HG02642 (cell line): ENCODE data around the gene DAAM2.

Experiments used
- ATAC-seq: cut with Tn5 transposase; IDR thresholded peaks from one replicate; pipeline ENCODE4 v1.9.1; 2021; ENCODE audit warnings: mild to moderate bottlenecking; ENCODE audit not compliant: unreplicated experiment, poor library complexity

DAAM2 gene

DNA sequence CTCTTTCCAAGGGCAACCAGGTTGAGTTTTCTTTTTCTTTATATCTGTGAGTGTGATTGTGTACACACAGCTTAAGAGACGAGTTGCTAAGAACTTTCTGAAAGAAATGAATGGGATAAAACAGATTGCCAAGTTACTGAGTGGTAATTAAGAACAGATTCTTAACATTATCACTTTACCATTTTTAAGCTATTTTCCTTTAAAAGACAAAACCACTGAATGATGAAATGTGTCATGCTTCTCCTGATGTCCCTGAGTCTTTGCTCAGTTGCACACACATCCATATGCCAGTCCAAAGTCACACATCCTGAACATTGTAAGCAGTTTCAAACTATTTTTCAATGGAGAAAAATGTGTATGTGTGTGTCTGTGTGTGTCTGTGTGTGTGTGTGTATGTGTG is 5.5 kb upstream of the DAAM2 start:
- ATAC-seq: no peak

GRCh38 chr6:39787322-39787721 is 4.9 kb upstream of the DAAM2 start:
- ATAC-seq: no peak

DNA sequence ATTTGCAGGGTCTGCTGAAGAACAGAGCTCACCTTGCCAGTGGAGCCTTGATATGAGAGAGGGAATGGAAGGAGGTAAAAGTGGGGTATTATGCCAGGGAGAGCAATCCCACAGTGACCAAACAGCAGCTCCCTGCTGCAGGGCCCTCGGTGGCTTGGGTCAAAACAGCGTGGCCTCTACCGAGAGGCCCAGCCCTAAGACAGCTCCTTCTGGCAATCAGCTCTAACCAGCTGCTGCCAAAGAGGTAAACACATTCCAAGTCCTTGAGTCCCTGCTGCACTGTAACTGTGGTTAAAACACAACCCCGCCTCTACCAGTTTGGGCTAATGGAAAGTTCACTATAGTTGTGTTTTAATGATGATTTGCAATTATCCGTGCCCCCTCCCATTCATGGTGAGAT is 1.4 kb upstream of the DAAM2 start:
- ATAC-seq: no peak

DNA sequence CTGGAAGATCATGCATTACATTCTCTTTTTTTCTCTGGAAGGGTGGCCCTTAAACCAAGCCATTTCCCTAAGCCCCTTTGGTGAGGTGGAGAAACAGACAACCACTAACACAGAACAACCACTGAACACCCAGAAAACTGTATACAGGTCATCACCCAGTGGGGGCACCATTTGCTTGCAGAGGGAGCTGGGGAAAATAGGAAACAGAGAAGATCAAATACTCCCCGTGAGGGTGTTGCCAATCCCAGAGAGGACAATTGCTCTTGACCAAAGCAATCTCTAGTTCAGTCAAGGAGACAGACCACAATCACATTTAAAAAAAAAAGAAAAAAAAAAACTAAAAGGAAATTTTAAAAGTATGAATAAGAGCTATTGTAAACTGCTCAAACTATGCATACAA is 865 bp upstream of the DAAM2 start:
- ATAC-seq: no peak

- ATAC-seq: no peak
Measured at GRCh38 chr6:39792540-39793450, 619 bp downstream of the DAAM2 start.

GRCh38 chr6:39793516-39793915 is 1.3 kb downstream of the DAAM2 start:
- no peak for ATAC-seq

GRCh38 chr6:39794231-39794630 is 2.1 kb downstream of the DAAM2 start:
- no peak for ATAC-seq

GRCh38 chr6:39797751-39798150 is 5.6 kb downstream of the DAAM2 start:
- no peak for ATAC-seq

DNA sequence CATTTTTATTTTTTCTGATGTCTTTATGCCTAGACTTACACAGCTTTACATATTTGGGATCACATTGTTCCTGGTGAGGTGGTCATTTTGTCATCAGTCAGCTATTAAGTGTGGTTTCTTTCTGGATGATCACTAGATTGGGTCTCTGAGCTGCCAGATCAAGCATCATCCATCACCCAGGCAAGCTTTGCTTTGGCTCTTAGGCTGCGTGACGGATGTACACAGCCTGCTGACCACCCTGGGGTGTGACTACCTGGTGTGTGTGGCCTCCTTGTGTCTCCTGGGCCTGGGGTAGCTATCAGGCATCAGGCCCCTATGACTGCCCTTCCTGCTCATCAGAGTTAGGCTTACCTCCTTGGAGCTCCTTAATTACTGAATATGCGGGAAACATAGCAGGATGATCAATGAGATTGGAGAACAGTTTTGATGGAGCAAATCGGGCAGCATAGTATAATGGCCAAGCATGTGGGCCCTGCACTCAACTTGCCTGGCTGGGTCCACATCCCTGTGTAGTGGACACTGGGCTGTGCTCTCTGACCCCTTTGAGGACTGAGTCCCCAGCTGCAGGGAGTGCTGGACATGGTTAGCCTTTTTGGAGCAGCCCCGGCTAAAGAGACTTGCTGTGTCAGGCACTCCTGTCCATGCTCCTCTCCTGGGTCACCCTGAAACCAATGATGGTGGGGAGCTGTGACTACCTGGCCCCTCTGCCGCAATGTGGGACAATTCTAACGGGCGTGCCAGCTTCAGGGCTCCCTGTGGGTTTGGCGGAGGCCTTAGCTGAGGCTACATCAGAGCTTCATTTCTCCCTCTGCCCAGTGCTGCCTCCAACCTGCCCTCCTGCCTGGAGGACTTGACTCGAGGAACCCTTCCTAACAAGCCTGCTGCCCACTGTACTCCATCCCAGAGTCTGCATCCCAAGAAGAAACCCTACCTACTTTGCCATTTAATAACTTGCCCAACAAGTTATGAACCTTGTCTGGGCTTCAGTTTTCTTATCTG is 8.2 kb downstream of the DAAM2 start:
- no peak for ATAC-seq

DNA sequence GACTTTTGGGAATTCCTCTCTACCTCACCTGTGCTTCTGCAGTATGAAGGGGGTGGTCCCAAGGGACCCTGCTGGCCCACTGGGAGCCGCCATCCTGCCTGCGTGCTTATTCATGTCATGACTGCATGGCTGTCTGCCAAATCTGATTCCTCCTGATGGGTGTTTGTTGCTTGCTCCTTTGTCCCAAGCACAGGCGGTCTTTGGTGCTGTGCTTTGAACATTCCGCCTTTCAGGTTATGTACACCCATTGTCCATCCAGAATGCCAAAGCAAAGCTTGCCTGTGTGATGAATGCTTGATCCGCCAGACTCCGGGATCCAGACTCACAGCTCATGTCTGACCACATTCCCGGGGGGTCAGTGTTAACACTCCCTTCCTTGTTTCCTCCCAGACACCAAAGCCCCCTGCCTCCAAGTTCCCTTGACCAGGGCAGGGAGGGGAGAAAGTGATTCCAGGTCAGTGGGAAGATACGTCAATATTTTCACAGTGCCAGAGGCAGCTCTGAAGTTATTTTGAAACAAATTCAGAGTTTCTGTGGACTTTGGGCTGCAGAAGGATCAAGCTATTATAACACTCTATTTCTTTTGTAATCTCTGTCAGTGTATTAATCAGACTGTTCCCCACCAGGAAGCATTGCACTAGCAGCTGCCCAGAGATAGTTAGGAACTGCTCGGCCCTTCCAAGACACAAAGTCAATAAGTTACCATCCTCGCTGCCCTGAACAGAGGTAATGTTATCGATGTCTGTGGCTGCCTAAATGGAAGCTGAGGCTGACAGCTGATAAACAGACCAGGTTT is 9.5 kb downstream of the DAAM2 start:
- no peak for ATAC-seq

DNA sequence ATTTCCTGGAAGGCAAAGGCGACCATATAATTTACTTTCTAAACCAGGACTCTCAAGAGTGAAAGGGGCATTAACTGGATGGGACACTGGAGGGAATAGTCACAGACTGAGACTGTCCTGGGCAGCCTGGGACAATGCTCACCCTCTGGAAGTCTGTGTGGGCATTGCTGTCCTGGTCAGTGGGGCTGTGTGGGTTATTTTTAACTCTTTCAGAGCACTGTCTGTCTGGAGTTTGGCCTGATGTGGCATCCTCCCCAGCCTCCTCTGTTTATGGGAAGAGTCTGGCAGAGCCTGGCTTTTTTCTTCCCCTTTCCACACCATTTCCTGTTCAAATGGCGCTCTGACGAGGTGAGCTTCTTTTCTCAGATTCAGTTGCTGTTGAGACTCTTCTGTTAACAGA is 11.7 kb downstream of the DAAM2 start:
- ATAC-seq: no peak

GRCh38 chr6:39804466-39805065 is 12.4 kb downstream of the DAAM2 start:
- ATAC-seq: no peak

GRCh38 chr6:39806278-39806677 is 14.1 kb downstream of the DAAM2 start:
- no peak for ATAC-seq

DNA sequence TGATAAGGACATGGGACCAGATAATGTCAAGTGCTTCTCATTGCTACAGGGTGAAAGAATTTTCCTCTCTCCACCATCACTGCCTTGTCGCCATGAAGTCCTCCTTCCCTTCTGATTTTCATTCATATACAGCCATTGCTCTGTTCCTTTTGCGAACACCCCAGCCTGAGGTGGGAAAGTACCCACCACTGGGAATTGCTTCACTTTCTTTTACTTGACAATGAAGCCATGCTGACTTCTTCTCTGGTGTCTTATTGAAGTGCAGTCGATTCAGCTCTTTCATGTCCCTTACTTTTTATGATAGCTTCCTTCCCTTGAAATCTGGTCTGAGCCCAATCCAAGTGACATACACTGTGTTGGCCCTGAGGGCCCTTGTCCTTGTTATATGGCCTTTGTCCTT is 16.2 kb downstream of the DAAM2 start:
- ATAC-seq: no peak

GRCh38 chr6:39808964-39809363 is 16.8 kb downstream of the DAAM2 start:
- no peak for ATAC-seq

DNA sequence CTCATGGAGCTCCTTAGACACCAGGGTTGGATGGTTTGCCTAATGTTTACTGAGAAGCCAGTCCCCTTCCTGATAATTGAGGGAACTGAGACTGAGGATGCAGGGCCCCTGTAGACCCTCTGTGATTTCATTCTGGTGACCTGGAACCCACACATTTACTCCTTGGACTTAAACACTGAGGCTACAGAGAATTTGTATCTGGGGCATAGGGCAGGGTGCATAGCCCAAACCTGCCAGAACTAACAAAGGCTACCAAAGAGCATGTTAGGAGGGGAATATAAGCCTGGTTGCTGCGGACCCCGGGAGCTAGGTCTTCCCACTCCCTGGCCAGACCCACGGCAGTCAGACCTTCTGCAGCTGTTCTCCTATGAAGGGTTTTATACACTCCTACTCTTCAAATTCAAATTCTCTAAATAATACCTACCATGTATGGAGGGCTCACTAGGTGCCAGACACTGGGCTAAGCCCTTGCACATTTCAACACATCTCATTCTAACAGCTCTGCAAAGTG is 19.7 kb downstream of the DAAM2 start:
- no peak for ATAC-seq

DNA sequence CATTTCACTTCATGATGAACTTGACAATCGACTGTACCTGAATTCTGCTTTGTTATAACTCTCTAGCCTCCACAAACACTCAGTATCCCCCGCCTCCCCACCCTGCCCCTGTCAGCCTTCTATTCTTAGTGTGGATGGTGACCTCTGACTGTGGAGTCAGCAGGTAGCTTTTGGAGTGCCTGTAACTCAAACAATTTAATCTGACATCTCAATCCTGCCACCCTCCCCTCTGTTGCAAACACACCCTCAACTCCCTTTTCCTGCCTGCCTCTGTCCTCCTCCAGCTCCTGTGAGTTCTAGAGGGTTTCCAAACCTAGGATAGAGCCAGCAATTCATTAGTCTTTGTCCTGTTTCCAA is 20.3 kb downstream of the DAAM2 start:
- no peak for ATAC-seq

DNA sequence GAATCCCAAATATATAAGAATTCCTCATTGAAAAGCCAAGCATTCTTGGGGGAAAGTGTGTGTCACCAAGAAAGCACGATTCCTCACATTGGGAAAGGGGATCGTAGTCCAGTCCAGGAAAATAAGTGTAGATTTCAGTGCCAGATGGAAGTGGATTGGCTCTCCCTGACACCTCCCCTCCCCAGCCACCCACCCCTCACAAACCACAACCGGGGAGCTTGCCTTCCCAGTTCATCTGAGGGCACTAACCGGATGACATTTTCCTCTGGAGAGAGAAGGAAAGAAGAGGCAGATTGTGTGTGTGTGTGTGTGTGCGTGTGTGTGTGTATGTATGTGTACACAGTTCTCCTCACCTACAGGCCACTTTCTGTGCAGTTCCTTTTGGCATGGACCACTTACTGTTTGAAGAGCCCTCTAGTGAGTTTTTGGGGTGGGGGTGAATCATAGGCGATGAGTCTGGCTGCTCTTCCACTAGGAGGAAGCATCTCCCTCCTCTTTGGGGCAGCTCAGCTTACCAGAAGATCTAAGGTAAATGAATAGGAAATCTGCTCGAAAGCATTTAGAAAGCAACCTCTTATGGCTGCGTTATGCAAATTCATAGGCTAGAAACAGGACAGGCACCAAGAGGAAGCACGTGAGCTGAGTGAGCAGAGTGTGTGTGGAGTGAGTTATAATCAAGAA is 20.8 kb downstream of the DAAM2 start:
- ATAC-seq: peak; percentile 86

DNA sequence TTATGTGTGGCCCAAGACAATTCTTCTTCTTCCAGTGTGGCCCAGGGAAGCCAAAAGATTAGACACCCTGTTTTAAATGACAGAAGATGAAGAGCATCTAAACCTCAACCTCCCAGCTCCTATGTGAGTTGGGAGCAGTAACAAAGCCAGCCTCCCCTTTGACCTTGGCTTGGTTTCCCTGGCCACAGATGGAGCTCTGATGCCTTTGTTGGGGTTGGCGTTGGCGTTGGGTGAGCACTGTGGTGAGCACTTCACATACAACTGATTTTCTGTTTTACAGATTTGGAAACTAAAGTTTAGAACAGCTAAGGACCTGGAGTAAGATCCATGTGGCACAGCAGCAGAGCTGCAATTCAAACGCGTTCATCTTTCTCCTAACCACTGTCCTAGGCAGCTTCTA is 22.1 kb downstream of the DAAM2 start:
- no peak for ATAC-seq
